GM21786 (cell line): ENCODE measurements around the gene LRRC4C.
"Not testable (repeated sequence)": the region's sequence is repeated elsewhere in the genome, so short reads cannot be mapped to it uniquely, and the experiment has no call there.

Experiments used
- ATAC-seq: cut with Tn5 transposase; IDR thresholded peaks from one replicate; pipeline ENCODE4 v1.9.1; 2021; ENCODE audit not compliant: unreplicated experiment

Gene LRRC4C

GRCh38 chr11:40522080-40522479 is 937.4 kb downstream of the LRRC4C start:
- ATAC-seq: not testable (repeated sequence)

GRCh38 chr11:40517122-40517521 is 942.3 kb downstream of the LRRC4C start:
- no peak for ATAC-seq

GRCh38 chr11:40514124-40514523 is 945.3 kb downstream of the LRRC4C start:
- ATAC-seq: no peak

- ATAC-seq: no peak
Measured at GRCh38 chr11:40513281-40513680, 946.2 kb downstream of the LRRC4C start.

DNA sequence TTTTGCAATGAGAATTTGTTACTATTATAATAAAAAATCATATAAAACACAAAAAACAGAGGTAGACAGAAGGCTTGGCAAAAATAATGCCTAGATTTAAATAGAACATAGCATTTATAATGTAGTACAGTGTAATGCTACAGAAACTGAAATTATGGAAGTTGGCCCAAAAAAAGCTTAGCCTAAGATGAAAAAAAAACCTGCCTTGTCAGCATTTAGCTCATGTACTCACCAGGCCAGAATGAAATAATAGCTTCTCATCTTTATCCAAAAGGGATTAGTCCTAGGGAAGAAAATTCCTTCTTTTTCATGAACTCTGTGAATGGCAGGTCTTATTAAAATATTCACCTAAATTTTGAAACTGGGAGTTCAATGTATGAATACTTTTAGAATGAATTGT is 951.1 kb downstream of the LRRC4C start:
- ATAC-seq: no peak

GRCh38 chr11:40506226-40506625 is 953.2 kb downstream of the LRRC4C start:
- no peak for ATAC-seq

- no peak for ATAC-seq
Measured at GRCh38 chr11:40491341-40491740, 968.1 kb downstream of the LRRC4C start.

- ATAC-seq: no peak
Measured at GRCh38 chr11:40467771-40468170, 991.7 kb downstream of the LRRC4C start.

- ATAC-seq: no peak
Measured at GRCh38 chr11:40445391-40445790, 1014.1 kb downstream of the LRRC4C start.

DNA sequence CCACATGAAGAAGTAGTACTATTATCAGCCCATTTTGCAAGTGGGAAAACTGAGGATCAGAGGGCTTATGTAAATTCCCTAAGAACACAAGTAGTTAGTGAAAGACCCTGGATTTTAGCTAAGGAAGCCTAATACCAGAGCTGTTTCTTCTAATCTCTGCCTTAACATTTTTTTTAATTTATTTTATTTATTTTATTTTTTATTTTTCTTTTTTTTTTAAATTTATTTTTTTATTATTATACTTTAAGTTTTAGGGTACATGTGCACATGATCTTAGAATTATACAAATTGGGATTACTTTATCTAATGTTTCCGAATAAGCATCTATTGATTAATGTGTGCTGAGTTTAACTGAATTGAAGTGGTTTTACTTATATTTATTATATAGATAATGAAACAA is 1015.3 kb downstream of the LRRC4C start:
- ATAC-seq: no peak

DNA sequence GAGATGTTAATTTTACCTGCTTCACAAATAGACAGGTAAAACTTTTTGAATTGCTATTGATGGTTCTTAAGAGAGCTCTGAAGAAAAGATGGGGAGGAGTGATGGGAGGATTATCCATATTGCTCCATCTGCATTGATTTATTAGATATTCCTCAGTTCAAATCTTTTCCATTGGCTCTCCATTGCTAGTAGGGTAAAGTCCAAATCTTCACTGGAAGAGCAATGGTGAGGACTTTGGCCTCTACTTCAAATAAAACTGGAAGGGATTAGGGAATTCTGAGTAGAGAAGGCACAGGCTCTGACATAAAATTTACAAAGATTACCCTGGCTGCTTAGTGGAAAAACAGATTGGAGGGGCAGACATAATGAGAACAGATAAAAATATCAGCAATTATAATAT is 1024.1 kb downstream of the LRRC4C start:
- no peak for ATAC-seq

DNA sequence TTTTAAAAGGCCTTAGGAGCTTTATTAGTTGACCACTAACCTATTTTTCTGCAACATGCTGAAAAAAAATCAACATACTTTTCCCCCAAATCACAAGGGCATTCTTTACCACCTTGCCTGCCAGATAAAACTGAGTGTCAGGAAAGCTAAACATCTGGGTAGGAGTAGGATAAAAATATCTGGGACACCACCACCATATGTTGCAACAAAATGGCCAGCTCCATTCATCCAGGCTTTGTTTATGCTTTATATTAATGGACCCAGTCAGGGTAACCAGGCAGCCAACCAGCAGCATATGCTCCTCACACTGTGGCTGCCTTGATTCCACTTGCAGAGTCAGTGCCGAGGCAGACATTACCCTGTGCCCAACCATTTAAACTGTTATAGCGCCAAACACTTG is 1024.5 kb downstream of the LRRC4C start:
- ATAC-seq: no peak

DNA sequence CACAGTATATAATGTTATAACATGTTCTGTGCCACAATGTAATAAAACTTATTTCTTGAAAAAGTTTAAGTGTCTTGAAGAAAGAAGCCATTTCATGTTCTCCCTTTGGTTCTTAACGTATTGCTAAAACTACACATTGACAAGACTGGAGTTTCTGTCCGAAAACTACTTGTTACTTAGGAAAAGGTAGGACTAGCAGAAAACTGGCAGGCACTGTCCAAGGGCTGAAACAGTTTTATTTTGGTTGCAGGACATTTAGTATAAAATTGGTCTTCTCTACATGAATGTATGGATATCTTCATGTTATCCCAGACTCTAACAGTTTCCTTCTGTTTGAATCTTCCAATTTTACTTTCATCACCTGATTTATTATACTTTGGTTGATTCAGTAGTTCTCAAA is 1027.1 kb downstream of the LRRC4C start:
- no peak for ATAC-seq

DNA sequence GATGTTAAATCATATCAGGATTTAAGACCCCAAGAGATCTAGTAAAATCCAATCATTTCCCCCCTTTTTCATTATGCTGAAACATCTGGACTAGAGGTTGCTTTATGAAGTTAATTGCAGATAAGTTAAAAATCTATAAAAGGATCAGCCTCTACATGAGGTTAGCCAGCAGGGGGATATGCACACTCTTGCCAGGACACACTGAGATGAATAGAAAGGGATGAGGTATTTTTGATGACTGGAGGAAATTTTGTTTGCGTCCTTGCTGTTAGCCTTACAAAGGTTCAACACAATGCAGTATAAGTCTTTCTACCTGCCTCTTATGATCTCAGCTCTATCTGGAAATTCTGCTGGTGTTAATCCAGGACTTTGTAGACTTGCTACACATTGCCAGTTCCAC is 1034.3 kb downstream of the LRRC4C start:
- no peak for ATAC-seq

DNA sequence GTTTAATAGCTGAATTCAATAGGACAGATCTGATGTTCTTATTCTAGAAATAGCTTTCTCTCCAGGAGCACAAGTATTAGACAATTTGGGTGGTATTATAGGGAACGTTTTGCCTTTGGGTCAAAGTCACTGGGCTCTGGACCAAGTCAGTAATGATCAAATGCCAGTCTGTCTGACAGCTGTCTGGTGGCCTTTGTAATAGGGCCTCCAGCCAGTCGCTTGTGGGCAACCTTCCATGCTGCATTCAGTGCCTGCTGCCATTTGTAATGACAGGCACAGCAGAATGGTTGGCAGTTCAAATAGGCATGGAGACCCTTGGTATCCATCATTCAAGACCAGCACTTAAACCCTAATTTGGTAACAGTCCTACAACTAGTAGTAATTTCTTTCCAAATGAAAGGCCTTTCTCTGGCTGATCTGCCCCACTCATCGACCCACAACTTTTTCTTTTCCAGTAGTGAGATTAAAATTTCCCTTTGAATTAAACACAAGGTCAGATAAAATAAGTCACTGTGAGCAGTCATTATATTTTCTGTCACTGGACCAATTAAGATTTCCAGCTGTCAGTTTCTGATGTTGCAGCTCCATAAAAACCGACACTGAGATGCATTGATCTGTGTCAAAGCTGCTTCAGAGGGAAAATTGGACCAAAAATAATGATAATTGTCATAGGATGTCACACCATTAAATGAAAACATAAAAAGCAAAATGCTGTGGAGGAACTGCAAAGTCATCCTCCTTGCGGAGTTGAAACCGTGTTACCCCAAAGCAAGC is 1038.1 kb downstream of the LRRC4C start:
- no peak for ATAC-seq

DNA sequence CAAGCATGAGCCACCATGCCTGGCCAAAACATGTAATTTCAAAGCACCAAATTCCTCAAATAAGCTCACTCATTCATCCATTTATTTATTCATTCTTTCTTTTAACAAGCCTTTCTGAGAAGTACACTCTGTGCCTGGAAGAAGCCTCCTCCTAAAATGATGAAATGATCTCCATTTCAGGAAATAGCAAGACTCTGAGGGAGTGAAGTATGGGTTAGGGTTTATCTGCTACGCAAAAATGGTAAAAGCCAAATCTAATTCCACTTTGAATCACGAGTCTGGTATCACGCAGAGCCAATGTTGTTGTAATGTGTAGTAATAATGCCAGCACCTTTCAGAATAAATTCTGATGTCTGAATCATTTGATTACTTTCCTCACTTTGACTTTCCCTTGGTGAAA is 1041.8 kb downstream of the LRRC4C start:
- ATAC-seq: no peak

DNA sequence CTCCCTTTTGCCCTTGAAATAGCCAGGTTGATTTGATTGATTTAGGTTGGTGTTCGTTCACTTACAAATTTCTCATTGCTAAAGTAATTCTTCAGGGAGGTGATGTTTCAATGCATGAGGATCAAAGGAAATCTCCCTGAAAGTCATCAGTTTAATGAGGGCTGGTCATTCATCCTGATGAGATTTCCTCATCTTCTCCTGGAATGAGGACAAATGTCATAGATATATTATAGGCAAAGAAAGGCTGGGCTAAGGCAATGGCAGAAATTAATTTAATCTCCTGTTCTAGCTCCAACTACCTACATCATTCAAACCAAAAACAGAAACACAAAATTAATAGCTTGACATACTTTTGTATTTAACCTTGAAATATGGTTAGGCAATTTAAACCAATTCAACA is 1052.1 kb downstream of the LRRC4C start:
- no peak for ATAC-seq

DNA sequence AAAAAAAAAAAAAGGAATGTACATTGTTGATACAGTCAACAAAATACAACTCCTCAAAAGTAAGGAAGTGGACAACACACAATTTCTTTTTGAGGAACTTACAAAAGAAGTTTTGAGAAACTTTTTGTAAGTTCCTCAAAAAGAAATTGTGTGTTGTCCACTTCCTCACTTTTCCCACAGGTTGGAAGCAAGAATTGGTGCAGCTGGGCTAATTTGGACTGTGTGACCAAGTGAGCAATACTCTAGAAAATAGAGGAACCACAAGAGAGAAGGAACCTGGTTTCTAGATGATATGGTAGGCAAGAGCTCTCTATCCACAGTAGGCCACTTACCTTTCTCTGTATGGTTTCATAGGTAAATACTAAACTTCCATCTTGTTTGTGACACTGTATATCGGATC is 1053.8 kb downstream of the LRRC4C start:
- ATAC-seq: no peak

- no peak for ATAC-seq
Measured at GRCh38 chr11:40403321-40403720, 1056.1 kb downstream of the LRRC4C start.

DNA sequence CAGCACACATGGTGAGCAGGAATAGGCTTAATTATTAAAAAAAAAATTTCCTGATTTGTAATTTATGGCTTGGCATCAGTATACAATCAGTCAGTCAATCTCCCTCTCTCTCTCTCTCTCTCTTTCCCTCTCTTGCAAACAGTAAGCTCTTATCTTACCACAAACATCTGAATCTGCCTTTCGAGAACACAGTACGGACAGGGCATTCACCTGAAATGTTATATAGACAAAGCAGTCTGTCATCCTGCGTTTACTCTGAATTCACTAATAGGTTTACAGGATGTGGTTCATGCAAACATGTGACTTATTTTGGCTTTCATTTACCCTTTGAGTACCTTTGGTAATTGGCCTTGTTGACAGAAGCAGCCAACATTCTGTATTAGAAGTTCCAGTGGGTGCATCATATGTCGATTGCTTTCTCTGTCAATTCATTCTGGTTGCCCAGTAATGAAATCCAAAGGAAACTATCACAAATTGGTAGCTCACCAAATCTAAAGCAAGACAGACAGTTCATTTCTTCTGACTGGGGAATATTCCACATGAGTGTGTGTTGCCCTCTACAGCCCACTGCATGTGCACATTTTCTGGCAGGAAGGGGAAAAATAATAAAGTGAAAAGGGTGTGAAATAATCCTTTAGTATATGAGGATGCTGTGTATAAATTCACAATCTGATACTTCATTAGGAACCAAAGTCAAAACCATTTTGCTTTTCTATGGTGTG is 1058.2 kb downstream of the LRRC4C start:
- no peak for ATAC-seq

DNA sequence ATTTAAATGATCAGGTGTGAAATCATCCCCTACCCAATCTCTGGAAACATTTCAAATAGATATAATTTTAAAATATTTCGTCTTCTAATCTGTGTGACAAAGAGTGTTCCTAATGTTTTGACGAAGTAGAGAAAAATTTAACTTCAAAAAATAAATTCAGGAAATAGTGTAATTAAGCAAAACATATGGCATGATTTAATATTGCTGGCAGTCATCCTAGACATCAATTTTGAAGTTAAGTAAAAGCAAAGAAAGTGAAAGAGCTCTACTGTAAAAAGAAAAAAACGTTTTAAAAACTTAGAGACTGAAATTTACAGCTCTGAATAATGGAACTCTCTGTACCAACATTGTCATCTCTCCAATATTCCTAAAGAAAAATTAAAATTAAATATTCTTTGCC is 1062.3 kb downstream of the LRRC4C start:
- no peak for ATAC-seq

GRCh38 chr11:40393511-40393910 is 1065.9 kb downstream of the LRRC4C start:
- ATAC-seq: no peak

DNA sequence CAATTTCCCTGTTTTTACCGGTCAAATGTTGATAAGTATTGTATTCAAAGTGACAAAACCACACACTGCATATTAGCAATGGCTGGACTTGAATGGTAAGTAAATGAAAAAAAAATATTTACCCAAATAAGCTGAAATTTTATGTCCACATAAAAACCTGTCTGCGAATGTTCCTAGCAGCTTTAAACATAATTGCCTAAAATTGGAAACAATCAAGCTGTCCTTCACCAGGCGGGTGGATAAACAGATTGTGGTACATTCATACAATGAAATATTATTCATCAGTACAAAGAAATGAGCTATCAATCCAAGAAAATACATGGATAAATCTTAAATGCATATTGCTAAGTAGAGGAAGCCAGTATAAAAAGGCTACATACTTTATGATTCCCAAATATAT is 1067.8 kb downstream of the LRRC4C start:
- no peak for ATAC-seq
